Transverse colon (tissue), 3 donors: Measurements from ENCODE around the gene HBG2.

Experiments
- CTCF ChIP-seq, 5 experiments: fragments of 200-600 bp in 3 of 5; fragments of 450-650 bp in 2 of 5; sonication (generic) in 3 of 5; IDR thresholded peaks; 1 replicate in 2 of 5; 2 replicates in 3 of 5; pipeline ENCODE4 v1.5.1; 2016 to 2017; ENCODE audit warnings: antibody characterized with exemption in 5 of 5, inconsistent platforms in 3 of 5, mild to moderate bottlenecking in 2 of 5, moderate library complexity in 1 of 5
- EP300 ChIP-seq: sonication (generic); formaldehyde crosslinking; IDR thresholded peaks from one replicate; pipeline ENCODE4 v1.6.1; 2017; ENCODE audit warnings: antibody characterized with exemption, low read depth
- POLR2A ChIP-seq: fragments of 450-650 bp; IDR thresholded peaks from one replicate; pipeline ENCODE4 v1.6.1; 2016; ENCODE audit warnings: antibody characterized with exemption, mild to moderate bottlenecking, moderate library complexity

- TF ChIP-seq POLR2A (no peak), CTCF (IDR thresholded peaks at IDR 0.05) (no peak), EP300 (no peak)
These were observed 28.0 kb upstream of the HBG2 start for GRCh38 chr11:5282628-5283027.
